HG03575 (cell line): ENCODE measurements around the gene ZBTB17.
"Not testable (repeated sequence)": the region's sequence is repeated elsewhere in the genome, so short reads cannot be mapped to it uniquely, and the experiment has no call there.

ENCODE experiments used
- ATAC-seq: cut with Tn5 transposase; IDR thresholded peaks from one replicate; pipeline ENCODE4 v1.9.1; 2021; ENCODE audit not compliant: unreplicated experiment, insufficient number of reproducible peaks, low FRiP score; ENCODE audit errors: extremely low read depth

Gene ZBTB17

DNA sequence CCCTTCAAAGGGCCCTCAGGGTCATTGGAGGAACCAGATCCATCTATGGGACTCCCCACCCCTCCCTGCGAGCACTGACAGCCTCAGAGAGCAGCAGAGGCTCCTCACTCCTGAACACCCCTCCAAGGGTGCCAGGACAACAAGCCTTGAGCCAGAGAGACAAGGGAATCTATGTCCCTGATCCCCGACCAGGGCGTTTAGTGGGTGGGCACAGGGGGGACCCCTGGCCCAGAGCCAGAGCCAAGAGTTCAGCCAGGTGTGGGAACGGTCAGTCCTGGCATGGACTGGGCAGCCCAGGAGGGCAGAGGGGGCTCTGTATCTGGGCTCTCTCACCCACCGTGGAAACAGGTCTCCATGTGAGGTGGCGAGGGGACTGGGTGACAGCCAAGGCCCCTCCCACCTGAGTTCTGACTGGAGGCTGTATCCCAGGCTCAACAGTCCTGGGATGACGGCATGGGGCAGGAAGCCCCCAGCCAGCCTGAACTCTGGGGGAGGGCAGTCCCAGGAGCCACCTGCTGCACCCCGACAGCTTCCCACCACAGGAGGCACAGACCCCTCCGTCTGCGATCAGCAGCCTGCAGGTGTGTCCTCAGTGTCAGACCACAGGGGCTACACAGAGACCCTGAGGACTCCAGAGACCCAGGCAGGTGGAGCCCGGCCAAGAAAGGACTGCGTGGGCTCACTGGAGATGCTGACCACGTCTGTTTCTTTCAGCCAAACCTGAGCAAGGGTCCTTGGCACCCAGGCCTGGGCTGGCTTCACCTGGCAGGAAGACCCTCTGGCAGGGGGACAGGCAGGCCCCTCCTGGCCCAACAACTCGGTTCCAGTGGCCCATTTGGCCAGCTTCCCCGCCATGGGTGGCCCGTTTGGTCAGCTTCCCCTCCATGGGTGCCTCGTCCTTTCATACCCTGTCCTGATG lies 16.9 kb upstream of the ZBTB17 start:
- ATAC-seq: no peak

DNA sequence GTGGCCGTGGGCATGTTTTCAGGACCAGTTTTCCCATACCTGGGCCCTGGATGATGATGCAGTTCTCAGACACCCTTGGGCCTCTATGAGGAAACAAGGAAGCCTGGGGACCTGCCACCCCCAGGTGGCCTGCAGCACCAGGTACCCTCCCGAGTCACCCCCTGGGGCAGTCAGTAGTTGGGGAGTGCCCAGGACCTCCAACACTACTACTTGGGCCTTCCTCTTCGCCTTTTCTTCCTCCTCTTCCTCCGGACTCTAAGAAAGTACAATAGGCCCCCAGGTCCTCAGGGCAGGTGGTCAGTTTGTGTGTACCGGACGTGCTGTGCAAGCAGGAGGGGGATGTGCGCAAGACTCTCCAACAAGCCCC lies 16.3 kb upstream of the ZBTB17 start:
- no peak for ATAC-seq

DNA sequence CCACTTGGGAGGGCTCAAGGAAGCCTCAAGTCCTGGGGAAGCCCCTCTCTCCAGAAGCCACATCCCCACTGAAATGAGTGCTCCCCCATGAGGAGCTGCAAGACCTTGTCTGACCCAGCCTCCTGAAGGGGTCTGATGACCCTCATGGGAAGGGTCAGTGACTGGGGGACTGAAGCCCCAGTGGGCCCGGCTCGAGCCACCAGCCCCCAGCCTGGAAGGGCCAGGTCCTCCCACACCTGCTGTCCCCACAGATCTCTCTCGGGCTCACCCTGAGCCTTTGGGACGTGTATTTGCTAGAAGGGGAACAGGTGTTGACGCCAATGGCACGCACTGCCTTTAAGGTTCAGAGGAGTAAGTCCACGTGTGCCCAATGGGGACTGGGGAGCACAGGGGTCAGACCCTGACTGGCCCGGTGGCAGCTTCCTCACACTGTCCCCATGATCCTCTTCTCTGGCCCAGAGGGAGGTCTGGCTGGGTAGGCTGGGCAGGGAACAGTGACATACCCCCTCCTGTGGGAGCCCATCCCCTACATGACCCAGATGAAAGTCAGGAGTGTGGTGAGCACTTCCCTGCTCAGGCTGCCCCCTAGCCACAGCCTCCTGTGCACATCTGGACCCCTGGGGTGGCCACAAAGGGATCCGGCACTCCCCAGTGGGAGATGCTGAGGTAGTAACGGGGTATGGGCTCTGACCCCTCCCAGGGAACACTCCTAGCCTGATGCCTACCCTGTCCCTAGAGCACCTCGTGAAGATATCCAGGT lies 15.7 kb upstream of the ZBTB17 start:
- ATAC-seq: no peak

DNA sequence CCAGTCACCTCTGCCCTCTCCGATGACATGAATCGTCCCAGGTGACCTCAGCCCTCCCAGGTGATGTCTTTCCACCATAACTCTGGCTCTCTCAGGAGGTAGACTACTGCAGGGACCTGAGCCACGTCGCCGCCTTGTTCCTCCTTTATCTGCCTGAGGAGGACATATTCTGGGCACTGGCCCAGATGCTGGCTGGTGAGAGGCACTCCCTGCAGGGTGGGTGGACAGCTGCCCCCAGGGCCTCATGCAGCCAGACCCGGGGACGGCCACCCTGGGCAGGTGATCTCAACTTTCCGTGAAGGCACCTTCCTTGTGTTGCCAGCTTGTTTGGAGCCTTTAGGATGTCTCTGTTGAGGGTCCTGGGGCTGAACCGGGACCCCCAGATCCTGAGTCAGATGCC lies 13.9 kb upstream of the ZBTB17 start:
- no peak for ATAC-seq

DNA sequence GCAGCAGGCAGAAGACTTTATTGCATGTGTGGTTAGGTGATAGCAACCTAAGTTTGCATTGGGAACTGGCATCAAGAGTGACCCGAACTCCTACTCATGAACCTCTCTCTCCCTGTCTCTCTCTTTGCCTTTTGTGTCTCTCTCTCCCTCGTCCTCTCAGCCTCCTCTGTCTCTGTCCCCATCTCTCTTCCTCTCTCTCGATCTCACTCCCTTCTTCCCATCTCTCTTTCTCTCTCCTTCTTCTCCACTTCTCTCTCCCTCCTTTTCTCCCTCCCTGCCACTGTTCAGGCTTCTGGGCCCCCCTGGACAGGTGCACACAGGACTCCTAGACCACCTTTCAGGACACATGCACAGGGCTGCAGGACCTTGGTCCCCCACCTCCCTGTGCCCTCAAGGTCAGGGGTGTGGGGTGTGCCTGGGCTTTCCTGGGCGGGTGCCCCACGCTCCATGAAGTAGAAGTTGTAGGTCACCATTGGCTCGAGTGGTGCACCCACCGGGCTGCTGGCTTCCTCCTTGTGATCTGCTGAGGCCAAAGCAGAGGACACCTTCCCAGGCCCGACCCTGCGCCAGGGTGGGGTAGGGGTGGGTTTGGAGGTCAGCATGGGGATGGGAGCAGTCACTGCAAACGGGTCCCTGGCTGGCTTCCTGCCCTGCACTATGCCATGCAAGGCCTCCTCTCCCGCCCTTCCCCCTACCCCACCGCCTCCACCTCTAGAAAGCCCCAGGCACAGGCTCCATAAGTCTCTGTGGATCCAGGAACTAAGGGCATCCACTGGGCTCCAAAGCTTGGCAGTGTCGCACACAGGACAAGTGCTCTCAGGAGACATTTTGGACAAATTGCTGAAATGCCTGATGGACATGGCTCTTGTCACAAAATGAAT lies 13.2 kb upstream of the ZBTB17 start:
- ATAC-seq: no peak

DNA sequence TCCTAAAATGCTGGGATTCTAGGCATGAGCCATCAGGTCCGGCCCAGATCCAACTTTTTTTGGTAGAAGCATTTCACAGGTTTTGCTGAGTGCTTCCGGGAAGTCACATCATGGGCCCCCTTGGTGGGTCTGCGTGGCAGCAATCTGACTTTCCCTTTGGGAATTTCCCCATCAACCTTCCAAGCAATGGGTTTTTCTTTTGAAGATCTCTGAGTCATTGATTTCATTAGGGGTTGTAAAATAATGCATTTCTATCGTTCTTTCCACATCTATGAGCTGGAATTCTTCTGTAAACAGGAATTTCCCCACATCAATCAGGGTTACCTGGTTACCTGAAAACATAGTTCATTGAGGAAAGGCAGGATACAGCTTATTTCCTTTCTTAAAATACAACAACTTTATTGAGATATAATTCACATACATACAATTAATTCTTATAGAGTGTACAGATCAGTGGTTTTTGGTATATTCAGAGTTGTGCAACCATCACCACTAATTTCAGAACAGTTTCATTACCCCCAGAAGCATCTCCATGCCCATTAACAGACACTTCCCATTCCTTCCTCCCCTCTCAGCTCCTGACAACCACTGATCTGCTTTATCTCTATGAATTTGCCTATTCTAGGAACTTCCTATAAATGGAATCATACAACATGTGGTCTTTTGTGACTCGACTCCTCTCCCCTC lies 9.9 kb upstream of the ZBTB17 start:
- ATAC-seq: no peak

DNA sequence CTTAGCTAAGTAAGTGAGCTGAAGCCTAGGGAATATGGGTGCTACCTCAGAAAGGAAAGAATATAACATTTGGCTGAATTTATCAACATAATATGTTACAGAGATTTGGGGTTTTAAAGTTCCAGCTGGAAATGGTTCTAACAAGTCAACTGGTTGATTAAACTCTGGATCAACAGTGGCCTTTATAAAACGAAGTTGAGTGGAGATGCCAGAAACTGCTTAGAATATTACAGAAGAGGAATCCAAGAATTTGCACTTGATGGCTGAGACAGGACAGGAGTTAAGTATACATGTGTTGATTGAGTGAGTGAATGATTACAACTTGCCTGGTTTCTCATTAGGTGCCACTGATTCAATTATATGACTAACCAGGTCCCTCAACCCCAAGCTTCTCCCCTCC lies 7.4 kb upstream of the ZBTB17 start:
- ATAC-seq: no peak

DNA sequence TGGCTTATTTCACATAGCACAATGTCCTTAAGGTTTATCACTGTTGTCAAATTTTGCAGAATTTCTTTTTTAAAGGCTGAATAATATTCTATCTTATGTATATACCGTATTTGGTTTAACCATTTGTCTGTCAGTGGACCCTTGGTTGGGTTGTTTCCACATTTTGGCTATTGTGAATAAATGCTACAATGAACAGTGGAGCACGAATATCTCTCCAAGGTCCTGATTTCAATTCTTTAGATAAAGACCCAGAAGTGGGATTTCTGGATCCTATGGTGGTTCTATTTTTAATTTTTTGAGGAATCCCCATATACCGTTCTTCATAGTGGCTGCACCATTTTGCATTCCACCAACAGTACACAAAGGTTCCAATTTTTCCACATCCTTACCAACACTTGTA lies 5.8 kb upstream of the ZBTB17 start:
- ATAC-seq: no peak

DNA sequence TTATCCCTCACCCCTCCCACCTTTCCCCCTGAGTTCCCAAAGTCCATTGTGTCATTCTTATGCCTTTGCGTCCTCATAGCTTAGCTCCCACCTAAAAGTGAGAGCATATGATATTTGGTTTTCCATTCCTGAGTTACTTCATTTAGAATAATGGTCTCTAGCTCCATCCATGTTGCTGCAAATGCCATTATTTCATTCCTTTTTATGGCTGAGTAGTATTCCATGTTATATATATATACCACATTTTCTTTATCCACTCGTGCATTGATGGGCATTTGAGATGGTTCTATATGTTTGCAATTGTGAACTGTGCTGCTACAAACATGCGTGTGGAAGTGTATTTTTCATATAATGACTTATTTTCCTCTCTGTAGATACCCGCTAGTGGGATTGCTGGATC lies 2.0 kb upstream of the ZBTB17 start:
- ATAC-seq: not testable (repeated sequence)

DNA sequence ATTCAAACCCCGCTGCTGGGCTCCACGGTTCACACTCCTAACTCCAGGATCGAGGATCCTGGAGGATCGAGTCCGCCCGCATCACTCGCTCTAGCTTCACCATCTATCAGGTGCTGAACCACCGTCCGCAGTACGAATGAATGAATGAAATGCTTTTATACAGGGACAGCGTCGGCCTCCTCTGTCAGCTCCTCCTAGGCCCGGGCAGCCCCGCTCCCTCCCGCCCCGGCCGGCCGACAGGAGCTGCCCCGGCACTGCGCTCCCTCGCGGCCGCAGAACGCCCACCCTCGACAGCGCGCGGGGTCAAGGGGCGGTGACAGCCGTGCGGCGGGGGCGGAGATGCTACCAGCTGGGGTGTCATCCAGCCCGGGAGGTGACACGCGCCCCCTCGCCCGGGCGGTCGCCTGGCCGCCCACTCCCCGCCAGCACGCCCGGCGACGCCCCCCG lies 520 bp downstream of the ZBTB17 start:
- ATAC-seq: no peak

DNA sequence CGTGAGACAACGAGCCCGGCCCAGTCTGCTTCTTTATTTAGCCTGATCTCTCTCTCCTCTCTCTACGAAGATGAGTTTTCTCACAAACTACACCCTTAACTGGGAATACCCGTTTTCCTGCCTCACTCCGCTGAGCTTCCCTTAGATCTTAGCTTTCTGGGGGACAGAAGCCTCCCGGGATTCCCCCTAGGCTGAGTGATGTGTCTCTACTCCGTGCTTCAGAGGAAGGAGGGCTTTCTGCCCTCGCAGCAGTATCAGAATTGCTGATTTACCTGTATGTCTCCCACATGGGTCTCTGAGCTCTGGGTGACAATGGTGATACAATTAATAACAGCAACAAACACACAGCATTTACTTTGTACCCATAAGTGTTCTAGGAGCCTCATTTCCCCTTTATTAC lies 1.0 kb downstream of the ZBTB17 start:
- no peak for ATAC-seq

DNA sequence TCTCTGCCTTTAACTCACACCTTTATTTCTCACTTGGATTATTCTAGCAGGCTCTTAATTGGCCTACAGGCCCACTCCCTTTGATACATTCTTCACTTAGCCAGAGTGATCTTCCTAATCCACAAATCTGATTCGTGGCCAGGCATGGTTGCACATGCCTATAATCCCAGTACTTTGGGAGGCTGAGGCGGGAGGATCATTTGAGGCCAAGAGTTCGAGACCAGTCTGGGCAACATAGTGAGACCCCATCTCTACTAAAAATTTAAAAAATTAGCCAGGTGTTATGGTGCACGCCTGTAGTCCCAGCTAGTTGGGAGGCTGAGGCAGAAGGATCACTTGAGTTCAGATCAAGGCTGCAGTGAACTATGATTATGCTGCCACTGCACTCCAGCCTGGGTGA lies 2.1 kb downstream of the ZBTB17 start:
- ATAC-seq: no peak

DNA sequence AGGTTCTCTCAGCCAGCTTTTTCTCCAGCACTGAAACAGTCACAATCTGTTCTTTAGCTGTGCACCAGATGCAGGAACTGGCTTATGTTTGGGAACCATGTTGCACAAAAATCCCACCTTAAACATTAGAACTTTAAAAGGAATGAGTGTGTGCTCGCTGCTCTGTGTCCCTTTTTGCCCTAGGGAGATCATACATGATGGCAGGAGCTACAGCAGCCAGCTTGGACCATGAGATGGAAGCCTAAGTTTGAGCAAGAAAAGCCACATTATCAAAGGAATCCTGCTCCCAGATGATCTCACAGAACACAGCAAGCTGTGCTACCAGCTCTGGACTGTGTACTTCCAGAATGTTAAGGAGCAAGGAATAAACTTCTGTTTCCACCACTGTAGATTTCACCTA lies 3.5 kb downstream of the ZBTB17 start:
- no peak for ATAC-seq

DNA sequence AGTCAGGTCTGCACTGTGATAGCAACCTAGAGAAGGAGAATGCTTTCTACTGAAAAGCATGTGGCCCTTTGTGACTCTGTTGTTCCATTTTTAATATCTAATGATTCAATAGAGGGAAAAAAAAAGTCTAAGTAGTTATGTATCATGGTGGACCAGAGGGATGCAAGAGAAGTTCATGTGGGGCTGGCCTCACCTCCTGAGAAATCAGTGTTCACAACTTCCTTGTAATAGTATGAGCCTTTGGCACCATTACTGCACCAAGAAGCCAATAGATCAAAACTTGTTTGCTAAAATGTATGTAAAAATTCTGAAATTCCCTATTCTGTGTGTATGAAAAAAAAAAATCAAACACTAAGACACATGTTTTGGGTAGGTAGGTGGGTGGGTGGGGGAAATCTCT lies 5.0 kb downstream of the ZBTB17 start:
- no peak for ATAC-seq

DNA sequence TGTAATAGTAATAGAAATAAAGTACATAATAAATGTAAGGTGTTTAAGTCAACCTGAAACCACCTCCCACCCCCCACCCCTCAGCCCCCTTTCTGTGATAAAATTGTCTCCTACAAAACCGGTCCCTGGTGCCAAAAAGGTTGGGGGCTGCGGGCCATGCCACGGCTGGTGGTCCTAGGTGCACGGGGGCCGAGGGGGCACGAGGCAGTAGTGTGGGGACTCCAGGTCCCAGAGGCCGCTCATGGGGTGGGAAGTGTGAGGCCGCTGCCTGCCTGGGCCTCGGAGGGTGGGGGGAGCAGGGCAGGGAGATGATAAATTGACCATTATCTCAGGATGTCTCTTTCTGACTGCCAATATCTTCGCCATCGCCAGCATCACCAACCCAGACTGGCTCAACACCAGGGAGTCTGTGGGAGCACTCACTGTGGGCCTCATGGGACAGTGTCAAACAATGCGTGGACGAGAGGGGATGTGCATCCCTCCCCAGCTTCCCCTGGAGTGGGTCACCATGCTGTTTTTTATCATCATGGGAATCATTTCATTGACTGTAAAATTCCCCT lies 6.5 kb downstream of the ZBTB17 start:
- ATAC-seq: no peak

DNA sequence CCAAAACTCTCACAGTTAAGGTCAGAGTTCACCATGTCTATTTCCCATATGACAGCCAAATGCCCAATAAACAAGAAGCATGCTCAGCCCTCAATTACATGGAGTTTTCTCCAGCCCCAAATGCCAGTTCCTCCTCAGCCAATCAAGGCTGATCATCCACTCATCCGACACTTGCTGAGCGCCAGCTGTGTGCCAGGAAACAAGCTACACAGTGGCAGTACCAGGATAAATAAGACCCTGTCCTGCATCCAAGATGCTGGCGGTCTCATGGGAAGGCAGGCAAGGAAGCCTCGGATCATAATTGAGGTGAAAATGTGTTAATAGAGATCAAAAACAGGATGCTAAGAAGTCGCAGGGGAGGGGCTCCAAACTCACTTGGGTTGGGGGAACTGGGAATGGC lies 7.7 kb downstream of the ZBTB17 start:
- ATAC-seq: no peak

DNA sequence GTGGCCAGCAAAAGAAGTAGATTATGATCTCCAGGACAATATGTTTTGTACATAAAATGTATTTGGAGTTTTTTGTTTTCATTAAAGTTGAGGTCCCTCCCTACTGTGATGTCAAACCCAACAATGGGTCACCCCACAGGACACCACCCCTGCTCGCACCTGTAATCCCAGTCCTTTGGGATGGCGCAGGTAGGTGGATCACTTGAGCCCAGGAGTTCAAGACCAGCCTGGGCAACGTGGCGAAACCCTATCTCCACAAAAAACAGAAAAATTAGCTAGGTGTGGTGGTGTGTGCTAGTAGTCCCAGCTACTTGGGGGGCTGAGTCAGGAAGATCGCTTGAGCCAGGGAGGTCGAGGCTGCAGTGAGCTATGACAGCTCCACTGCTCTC lies 9.0 kb downstream of the ZBTB17 start:
- ATAC-seq: no peak

DNA sequence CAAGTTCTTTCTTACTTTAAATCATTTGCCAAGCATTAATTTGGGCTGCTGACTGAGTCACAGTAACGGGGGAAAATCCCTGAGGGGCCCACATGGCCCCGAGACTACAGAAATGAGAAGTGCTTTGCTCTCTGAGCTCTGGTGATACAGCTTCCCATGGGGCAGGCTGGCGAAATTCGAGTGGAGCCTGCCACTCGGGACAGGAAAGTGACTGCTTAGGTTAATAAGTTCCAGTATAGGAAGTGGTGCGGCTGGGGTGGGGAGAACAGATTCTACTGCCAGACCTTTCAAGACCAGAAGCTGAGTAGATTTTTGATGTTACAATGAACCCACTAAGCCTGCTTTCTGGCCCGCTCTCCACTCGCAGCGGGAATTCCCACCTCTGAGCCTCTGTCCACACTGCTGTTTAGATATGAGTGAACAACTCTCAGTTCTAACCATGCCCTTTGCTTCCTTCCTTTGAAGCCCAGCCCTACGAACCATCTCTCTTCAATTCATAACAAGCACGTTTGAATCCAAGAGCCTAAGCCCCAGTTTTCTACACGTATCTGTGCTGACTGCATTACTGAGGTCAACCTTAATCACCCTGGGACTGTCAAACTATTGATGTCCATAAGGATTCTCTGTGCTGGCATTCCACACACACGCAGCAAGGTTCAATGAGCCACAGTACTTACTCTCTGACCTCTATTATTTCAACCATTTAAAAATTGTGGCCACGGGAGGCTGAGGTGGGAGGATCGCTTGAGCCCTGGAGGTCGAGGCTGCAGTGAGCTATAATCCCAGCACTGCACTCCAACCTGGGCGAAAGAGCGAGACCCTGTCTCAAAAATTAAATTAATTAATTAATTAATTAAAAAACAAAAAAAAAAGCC lies 9.6 kb downstream of the ZBTB17 start:
- peak; percentile 29 for ATAC-seq
